IMR-90 (cell line): Measurements from ENCODE around the gene MYF6. TPM values are rescaled to one million over a fixed set of nuclear protein-coding genes. Genes with fewer than 3 reads are reported as not detected.

Experiments used
- ATAC-seq: fragments of 200-7000 bp; cut with Tn5 transposase; 2 replicates; pipeline ENCODE4 v1.9.1; 2020; ENCODE audit warnings: low read depth, mild to moderate bottlenecking, moderate library complexity
- BruUV-seq: library from RNA; stranded (reverse); fragments of 400-500 nt; replicated peaks from 2 replicates; lab custom pipeline; 2021; lab: Mats Ljungman, UMichigan
- CTCF ChIA-PET: fragments of 300-600 bp; formaldehyde crosslinking; extraction: SDS; loops from one replicate; lab custom pipeline; 2021; ENCODE audit warnings: antibody characterized with exemption; lab: Yijun Ruan, JAX
- POLR2A ChIA-PET: fragments of 300-600 bp; sonication (Branson Sonifier 250); formaldehyde crosslinking; loops from one replicate; lab custom pipeline; 2022; ENCODE audit warnings: antibody characterized with exemption; ENCODE audit not compliant: unreplicated experiment; lab: Charles Lee
- DNase-seq: peaks from one replicate; pipeline ENCODE4 v3.0.0; 2013
- H2AFZ ChIP-seq: replicated peaks from 2 replicates; pipeline ENCODE3; 2013; ENCODE audit warnings: low read length, mild to moderate bottlenecking; ENCODE audit not compliant: poor library complexity
- H2AK5ac ChIP-seq: 2 replicates; pipeline ENCODE4 v1.6.1; 2013; ENCODE audit warnings: low read depth, low read length, inconsistent platforms
- H2AK9ac ChIP-seq: replicated peaks from 2 replicates; pipeline ENCODE3; 2013; ENCODE audit warnings: mild to moderate bottlenecking, low read depth, low read length, moderate library complexity; ENCODE audit not compliant: poor library complexity
- H2BK120ac ChIP-seq: 2 replicates; pipeline ENCODE4 v1.6.1; 2013; ENCODE audit warnings: low read depth, low read length, inconsistent platforms
- H2BK15ac ChIP-seq: 3 replicates; pipeline ENCODE4 v1.6.1; 2013; ENCODE audit warnings: low read depth, low read length, inconsistent platforms
- H2BK20ac ChIP-seq: 2 replicates; pipeline ENCODE4 v1.6.1; 2013; ENCODE audit warnings: low read depth, mild to moderate bottlenecking, inconsistent platforms, low read length, moderate library complexity
- H2BK5ac ChIP-seq: 2 replicates; pipeline ENCODE4 v1.6.1; 2013; ENCODE audit warnings: mild to moderate bottlenecking, low read depth, low read length, inconsistent platforms; ENCODE audit not compliant: poor library complexity, severe bottlenecking
- H3K14ac ChIP-seq: replicated peaks from 2 replicates; pipeline ENCODE4 v1.6.1; 2013; ENCODE audit warnings: low read depth, low read length, inconsistent platforms
- H3K18ac ChIP-seq: 2 replicates; pipeline ENCODE4 v1.6.1; 2013; ENCODE audit warnings: low read depth, low read length, control low read depth
- H3K23ac ChIP-seq: 2 replicates; pipeline ENCODE4 v1.6.1; 2013; ENCODE audit warnings: low read depth, low read length, inconsistent platforms
- H3K27ac ChIP-seq: 2 replicates; pipeline ENCODE4 v1.5.1; 2013; ENCODE audit warnings: mild to moderate bottlenecking, control low read depth, low read length; ENCODE audit not compliant: insufficient read depth
- H3K27me3 ChIP-seq: 2 replicates; pipeline ENCODE4 v1.6.1; 2013; ENCODE audit warnings: low read length; ENCODE audit not compliant: control insufficient read depth, insufficient read depth
- H3K36me3 ChIP-seq: 2 replicates; pipeline ENCODE4 v1.6.1; 2013; ENCODE audit warnings: low read length, mixed read lengths; ENCODE audit not compliant: control insufficient read depth, insufficient read depth
- H3K4ac ChIP-seq: 2 replicates; pipeline ENCODE4 v1.6.1; 2013; ENCODE audit warnings: low read depth, low read length, inconsistent platforms
- H3K4me1 ChIP-seq: 2 replicates; pipeline ENCODE4 v1.6.1; 2013; ENCODE audit warnings: low read length, mixed read lengths; ENCODE audit not compliant: control insufficient read depth, insufficient read depth
- H3K4me2 ChIP-seq: 2 replicates; pipeline ENCODE4 v1.6.1; 2013; ENCODE audit warnings: low read depth, mild to moderate bottlenecking, control low read depth, low read length, moderate library complexity
- H3K4me3 ChIP-seq: 2 replicates; pipeline ENCODE4 v1.5.1; 2013; ENCODE audit warnings: low read depth, mild to moderate bottlenecking, control low read depth, low read length, moderate library complexity; ENCODE audit not compliant: insufficient read depth
- H3K56ac ChIP-seq: 2 replicates; pipeline ENCODE4 v1.6.1; 2013; ENCODE audit warnings: low read length, inconsistent platforms; ENCODE audit not compliant: insufficient read depth; ENCODE audit errors: extremely low read depth
- H3K79me1 ChIP-seq, 2 experiments: 2 replicates each; pipeline ENCODE4 v1.6.1; 2013; ENCODE audit warnings: low read length in 2 of 2, inconsistent platforms in 1 of 2, low read depth in 1 of 2
- H3K9ac ChIP-seq: 2 replicates; pipeline ENCODE4 v1.6.1; 2013; ENCODE audit warnings: low read depth, low read length, control low read depth
- H3K9me1 ChIP-seq: 2 replicates; pipeline ENCODE4 v1.6.1; 2013; ENCODE audit warnings: low read length, inconsistent platforms; ENCODE audit not compliant: insufficient read depth
- H3K9me3 ChIP-seq: 2 replicates; pipeline ENCODE4 v1.6.1; 2013; ENCODE audit warnings: low read length; ENCODE audit not compliant: control insufficient read depth, insufficient read depth
- H4K20me1 ChIP-seq: 2 replicates; pipeline ENCODE4 v1.6.1; 2013; ENCODE audit warnings: low read length, inconsistent platforms; ENCODE audit not compliant: insufficient read depth
- H4K5ac ChIP-seq: 2 replicates; pipeline ENCODE4 v1.6.1; 2013; ENCODE audit warnings: mild to moderate bottlenecking, low read depth, low read length, control low read depth
- H4K8ac ChIP-seq, 2 experiments: 2 replicates each; pipeline ENCODE4 v1.6.1; 2013; ENCODE audit warnings: low read depth in 2 of 2, low read length in 2 of 2, control low read depth in 1 of 2, inconsistent platforms in 1 of 2
- H4K91ac ChIP-seq: 2 replicates; pipeline ENCODE4 v1.6.1; 2013; ENCODE audit warnings: low read depth, low read length, inconsistent platforms; ENCODE audit not compliant: insufficient read depth
- BHLHE40 ChIP-seq: fragments of 150-350 bp; IDR thresholded peaks from 2 replicates; pipeline ENCODE4 v1.6.1; 2016; ENCODE audit warnings: mild to moderate bottlenecking, low read depth, low read length
- CTCF ChIP-seq: conservative IDR thresholded peaks from 2 replicates; pipeline ENCODE4 v1.5.1; 2012; ENCODE audit warnings: mild to moderate bottlenecking, low read depth, low read length, improper control_type of control experiment
- FOS ChIP-seq: fragments of 150-350 bp; IDR thresholded peaks from 2 replicates; pipeline ENCODE4 v1.6.1; 2016; ENCODE audit warnings: low read depth, low read length
- MAZ ChIP-seq: IDR thresholded peaks from 2 replicates; pipeline ENCODE4 v1.6.1; 2012; ENCODE audit warnings: low read depth, mild to moderate bottlenecking, low read length, improper control_type of control experiment, moderate library complexity, borderline replicate concordance
- MXI1 ChIP-seq: IDR thresholded peaks from 2 replicates; pipeline ENCODE4 v1.6.1; 2012; ENCODE audit warnings: low read depth, mild to moderate bottlenecking, low read length, moderate library complexity, borderline replicate concordance
- USF2 ChIP-seq: fragments of 150-350 bp; IDR thresholded peaks from 2 replicates; pipeline ENCODE4 v1.6.1; 2017; ENCODE audit warnings: mild to moderate bottlenecking, antibody characterized with exemption, low read length, low read depth
- WGBS, 2 experiments: methylation state at CpG; one replicate each; pipeline versions ENCODE4 v1.1.5 to v1.1.7; 2013; ENCODE audit warnings: missing lambda C conversion rate in 2 of 2; ENCODE audit not compliant: insufficient read length in 1 of 2; ENCODE audit errors: extremely low coverage in 2 of 2; 5-methylcytosine and 5-hydroxymethylcytosine counted together
- dilution Hi-C: fragments of 300-500 bp; cut with HindIII; formaldehyde crosslinking; loops from one replicate; pipeline ENCODE4 v1.14.3; 2018; ENCODE audit warnings: low sequenced_read_pairs; ENCODE audit not compliant: unreplicated experiment
- in situ Hi-C: fragments of 300-500 bp; cut with MboI; formaldehyde crosslinking; loops from 3 replicates; pipeline ENCODE4 v1.14.3; 2019; ENCODE audit warnings: low sequenced_read_pairs, inconsistent platforms, mixed read lengths
- intact Hi-C: fragments of 100-400 bp; cut with micrococcal nuclease; formaldehyde crosslinking; loops from 2 replicates; pipeline ENCODE4 v1.10.0; 2022
- polyA plus RNA-seq, 3 experiments: library from polyadenylated mRNA; depleted of rRNA; stranded (reverse); fragments of >200 nt; gene quantifications; 2 replicates each; pipeline ENCODE4 v1.2.3, GENCODE V29; 2012; ENCODE audit warnings: low replicate concordance in 1 of 3
- total RNA-seq: library from RNA; depleted of rRNA; stranded (reverse); fragments of >200 nt; gene quantifications from 2 replicates; pipeline ENCODE4 v1.2.3, GENCODE V29; 2012

Gene MYF6
- total and polyA plus RNA-seq, 2 of the 4 experiments (the other 2 are of a cell fraction): not detected

DNA sequence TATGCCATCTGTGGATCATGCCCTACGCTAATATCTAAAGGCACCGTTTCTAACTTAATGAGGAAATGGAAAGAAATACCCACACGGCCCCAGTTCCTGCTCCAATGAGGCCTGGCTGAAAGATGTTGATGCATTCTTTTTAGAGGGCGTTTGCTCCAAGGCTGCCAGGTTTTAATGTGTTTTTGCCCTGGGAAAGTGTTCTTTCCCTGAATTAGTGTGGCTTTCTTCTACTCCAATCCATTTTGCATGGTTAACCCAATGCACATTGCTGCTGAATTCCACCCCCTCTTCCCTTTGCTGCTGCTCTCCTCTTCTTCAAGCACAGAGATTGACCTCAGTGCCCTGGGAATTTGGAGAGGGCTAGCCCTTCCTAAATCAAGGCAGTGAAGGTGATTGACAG lies 10.4 kb downstream of the MYF6 start:
- no peaks in the 10 kb centered on the region for H3K9me1 ChIP-seq
- H2AK9ac ChIP-seq: no peak overlapping the region
- no peak overlapping the region for H2BK120ac ChIP-seq
- ChIA-PET POLR2A (no interaction called here), CTCF (no interaction called here)
- no peak overlapping the region for H2BK15ac ChIP-seq
- no peak overlapping the region for H3K14ac ChIP-seq
- H2AK5ac ChIP-seq: no peak overlapping the region
- H3K36me3 ChIP-seq: no peaks in the 10 kb centered on the region
- H3K4ac ChIP-seq: no peak overlapping the region
- H3K4me2 ChIP-seq: no peak overlapping the region
- no peak overlapping the region for H4K91ac ChIP-seq
- no peaks in the 10 kb centered on the region for H3K4me1 ChIP-seq
- dilution Hi-C loops (no loop called here), intact Hi-C loops (no loop called here), in situ Hi-C loops (no loop called here)
- BruUV-seq: no TSS peak
- H2BK20ac ChIP-seq: no peak overlapping the region
- H3K27me3 ChIP-seq: no peaks in the 10 kb centered on the region
- WGBS, 2 experiments: no CpG with 5 or more reads among the region's 4 CpGs
- no peak for DNase-seq
- H4K5ac ChIP-seq: no peak overlapping the region
- H2AFZ ChIP-seq: no peak overlapping the region
- no peak overlapping the region for H3K23ac ChIP-seq
- H2BK5ac ChIP-seq: no peak overlapping the region
- no peak overlapping the region for H3K4me3 ChIP-seq
- no peak for TF ChIP-seq USF2
- no peak for TF ChIP-seq MXI1
- TF ChIP-seq MAZ: no peak
- TF ChIP-seq CTCF: no peak
- TF ChIP-seq BHLHE40: no peak
- TF ChIP-seq FOS: no peak
- H3K56ac ChIP-seq: no peak overlapping the region
- H3K79me1 ChIP-seq: no peaks in the 10 kb centered on the region
- H4K20me1 ChIP-seq: no peaks in the 10 kb centered on the region
- H4K8ac ChIP-seq: no peak overlapping the region
- H3K18ac ChIP-seq: no peak overlapping the region
- ATAC-seq: no peak
- H3K9ac ChIP-seq: no peak overlapping the region
- no peaks in the 10 kb centered on the region for H3K9me3 ChIP-seq
- no peak overlapping the region for H3K27ac ChIP-seq
